HG02678 (cell line): ENCODE measurements around the gene GPR137.

Experiments
- ATAC-seq: cut with Tn5 transposase; IDR thresholded peaks from one replicate; pipeline ENCODE4 v1.9.1; 2021; ENCODE audit warnings: mild to moderate bottlenecking, moderate library complexity; ENCODE audit not compliant: unreplicated experiment

The GPR137 gene

GRCh38 chr11:64284048-64284961, 1.3 kb upstream of the GPR137 start, which contains the start of gene BAD:
Gene BAD, minus strand, starts transcription at chr11:64284665. Its CDS starts 297 bp downstream, at chr11:64284368.
- ATAC-seq, result peak; percentile 69

DNA sequence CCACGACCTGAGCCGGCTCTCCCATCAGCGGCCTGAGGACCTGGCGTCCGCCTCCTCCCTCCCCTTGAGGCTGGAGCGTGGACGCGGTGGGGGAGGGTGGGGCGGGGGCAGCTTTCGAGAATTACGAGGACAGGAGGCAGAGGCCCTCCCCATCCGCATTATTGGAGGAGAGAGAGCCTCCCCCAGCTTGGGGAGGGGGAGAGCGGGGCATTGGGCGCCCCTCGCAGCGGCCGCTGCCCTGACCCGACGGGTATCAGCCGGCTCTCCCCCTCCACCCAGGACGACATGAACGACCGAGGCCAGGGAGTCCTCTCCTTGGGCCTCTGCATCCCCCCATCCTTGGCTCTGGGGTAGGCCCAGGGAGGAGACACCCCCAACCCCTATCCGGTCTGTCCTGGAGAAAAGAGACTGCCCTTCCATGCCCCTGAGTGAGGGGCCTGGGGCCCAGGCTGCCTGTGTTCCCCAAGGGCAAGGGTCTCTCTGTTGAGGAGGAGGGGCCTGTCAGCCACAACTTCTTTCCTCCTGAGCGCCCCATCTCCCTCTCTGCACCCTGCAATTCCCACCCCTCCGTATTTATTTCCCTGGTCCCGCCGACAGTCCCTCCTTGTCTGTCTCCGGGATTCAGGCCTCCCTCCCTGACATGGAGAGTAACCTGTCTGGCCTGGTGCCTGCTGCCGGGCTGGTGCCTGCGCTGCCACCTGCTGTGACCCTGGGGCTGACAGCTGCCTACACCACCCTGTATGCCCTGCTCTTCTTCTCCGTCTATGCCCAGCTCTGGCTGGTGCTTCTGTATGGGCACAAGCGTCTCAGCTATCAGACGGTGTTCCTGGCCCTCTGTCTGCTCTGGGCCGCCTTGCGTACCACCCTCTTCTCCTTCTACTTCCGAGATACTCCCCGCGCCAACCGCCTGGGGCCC, 495 bp downstream of the GPR137 start:
- ATAC-seq, result no peak

GRCh38 chr11:64286801-64287159, 1.1 kb downstream of the GPR137 start:
- ATAC-seq, result no peak

GRCh38 chr11:64287676-64288352, 2.2 kb downstream of the GPR137 start:
- no peak for ATAC-seq

- no peak for ATAC-seq
These were observed 2.7 kb downstream of the GPR137 start for GRCh38 chr11:64288353-64288750.

DNA sequence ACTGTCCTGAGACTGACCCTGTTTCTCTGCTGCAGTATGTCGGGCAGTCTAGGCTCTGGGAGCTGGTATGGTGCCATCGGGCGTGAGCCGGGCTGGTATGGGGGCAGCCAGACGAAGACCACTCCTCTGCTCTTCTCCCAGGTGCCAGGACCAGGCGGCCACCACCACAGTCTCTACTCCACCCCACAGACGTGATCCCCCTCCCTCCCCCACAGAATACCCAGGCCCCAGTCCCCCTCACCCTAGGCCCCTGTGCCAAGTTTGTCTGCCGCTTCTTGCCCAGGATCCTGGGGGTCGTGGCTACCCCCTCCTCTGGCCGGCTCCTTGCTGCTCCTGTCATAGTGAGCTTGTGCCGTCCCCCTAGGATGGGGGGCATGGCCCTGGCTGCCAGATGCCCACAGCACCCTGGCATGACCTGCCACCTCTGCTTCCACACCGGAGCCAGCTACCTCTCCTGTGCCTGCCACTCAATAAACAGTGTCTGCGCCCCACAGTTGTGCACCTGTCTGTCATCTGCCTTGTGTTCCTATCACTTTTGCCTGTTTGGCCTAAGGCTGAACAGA, 3.4 kb downstream of the GPR137 start:
- no peak for ATAC-seq

- no peak for ATAC-seq
These were observed 5.0 kb downstream of the GPR137 start for GRCh38 chr11:64290352-64291261.

- no peak for ATAC-seq
These were observed 5.7 kb downstream of the GPR137 start, which contains the start of gene KCNK4 for GRCh38 chr11:64291262-64291751. Gene KCNK4, plus strand, starts transcription at chr11:64291302. Its CDS starts 1,717 bp downstream, at chr11:64293019.

GRCh38 chr11:64291752-64292459, 6.3 kb downstream of the GPR137 start:
- no peak for ATAC-seq

- no peak for ATAC-seq
These were observed 7.0 kb downstream of the GPR137 start for GRCh38 chr11:64292460-64293254.

DNA sequence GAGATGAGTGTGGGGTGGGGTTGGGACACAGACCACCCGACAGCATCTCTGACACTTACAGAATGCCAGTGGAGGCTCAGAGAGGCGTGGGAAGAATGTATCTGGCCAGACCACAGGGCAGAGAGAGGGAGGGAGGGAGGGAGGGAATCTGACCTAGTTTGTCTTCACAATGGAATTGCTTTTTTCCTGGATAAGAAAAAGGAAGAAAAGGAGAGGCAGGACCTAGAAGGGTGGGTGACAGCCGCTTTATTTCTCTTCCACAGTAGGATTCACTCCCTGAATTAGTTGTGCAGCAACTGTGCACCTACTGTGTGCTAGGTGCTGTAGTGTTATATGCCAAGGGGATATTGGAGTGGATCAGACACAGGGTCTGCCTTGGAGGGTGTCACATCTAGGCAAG, 9.1 kb downstream of the GPR137 start:
- no peak for ATAC-seq

GRCh38 chr11:64295760-64296159, 10.1 kb downstream of the GPR137 start:
- ATAC-seq, result no peak

DNA sequence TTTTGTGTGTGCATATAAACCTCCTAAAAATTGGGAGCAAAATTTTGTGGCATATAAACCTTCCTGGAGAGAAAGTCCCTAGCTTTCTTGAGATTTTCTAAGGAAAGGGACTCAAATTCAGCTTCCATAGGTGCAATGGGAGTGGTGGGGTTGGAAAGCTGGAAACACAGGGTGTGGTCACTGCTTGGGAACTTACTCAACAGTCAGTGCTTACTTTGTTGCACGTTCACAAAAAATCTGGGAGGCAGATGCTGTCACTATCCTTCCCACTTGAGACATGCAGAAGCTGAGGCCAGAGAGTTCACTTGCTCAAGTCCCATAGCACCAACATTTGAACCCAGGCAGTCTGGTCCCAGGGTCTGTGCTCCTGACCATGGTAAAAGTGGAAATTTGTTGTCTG, 10.6 kb downstream of the GPR137 start:
- ATAC-seq, result no peak

GRCh38 chr11:64296830-64297698, 11.4 kb downstream of the GPR137 start:
- no peak for ATAC-seq

DNA sequence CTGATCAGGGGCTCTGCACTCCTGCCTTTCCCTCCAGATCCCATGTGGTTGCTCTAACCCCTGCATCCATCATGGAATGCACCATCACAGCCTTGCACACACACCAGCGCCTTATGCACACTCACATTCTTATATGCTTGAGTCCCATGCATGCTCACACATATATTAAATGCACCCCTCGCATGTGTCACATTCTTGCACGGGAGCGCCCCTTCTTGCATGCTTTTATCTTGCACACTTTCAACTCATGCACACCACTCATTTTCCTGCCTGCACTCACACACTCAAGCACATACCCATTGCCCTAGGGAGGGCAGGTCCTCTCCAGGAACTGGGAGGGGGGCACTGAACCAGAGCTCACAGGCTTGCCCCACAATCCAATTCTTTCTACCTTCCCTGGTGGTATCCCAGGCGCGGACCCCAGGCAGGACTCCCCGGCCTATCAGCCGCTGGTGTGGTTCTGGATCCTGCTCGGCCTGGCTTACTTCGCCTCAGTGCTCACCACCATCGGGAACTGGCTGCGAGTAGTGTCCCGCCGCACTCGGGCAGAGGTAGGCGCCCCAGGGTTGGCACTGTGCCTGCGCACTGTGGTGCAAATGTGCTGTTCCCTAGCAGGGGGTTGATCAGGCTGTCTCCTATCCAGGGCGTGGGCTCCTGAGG, 12.2 kb downstream of the GPR137 start:
- no peak for ATAC-seq
